AG04450 (cell line): ENCODE results near the gene TTC28. TPM values are rescaled to one million over a fixed set of nuclear protein-coding genes. Genes with fewer than 3 reads are reported as not detected.
"Not testable (repeated sequence)": the region's sequence is repeated elsewhere in the genome, so short reads cannot be mapped to it uniquely, and the experiment has no call there.

Experiments
- CTCF ChIA-PET: fragments of 300-600, 350-600 bp; formaldehyde crosslinking; extraction: SDS; loops from one replicate; lab custom pipeline; 2022; ENCODE audit warnings: antibody characterized with exemption, inconsistent platforms; lab: Charles Lee
- POLR2A ChIA-PET: fragments of 350-600 bp; formaldehyde crosslinking; extraction: SDS; loops from one replicate; lab custom pipeline; 2021; ENCODE audit warnings: antibody characterized with exemption, inconsistent platforms; lab: Yijun Ruan, JAX
- DNase-seq: peaks from one replicate; pipeline ENCODE4 v3.0.0-alpha.2; 2011; ENCODE audit warnings: low read depth, low spot score
- H3K27ac ChIP-seq: one replicate; pipeline ENCODE4 v1.5.1; 2012; ENCODE audit warnings: low read depth, low read length, control low read depth
- H3K27me3 ChIP-seq: one replicate; pipeline ENCODE4 v1.6.0; 2012; ENCODE audit warnings: low read length; ENCODE audit not compliant: control insufficient read depth, insufficient read depth
- H3K4me3 ChIP-seq: 2 replicates; pipeline ENCODE4 v1.5.1; 2011; ENCODE audit warnings: mild to moderate bottlenecking, low read depth, low read length, control low read depth
- H3K9me3 ChIP-seq: 2 replicates; pipeline ENCODE4 v1.5.1; 2012; ENCODE audit warnings: low read length; ENCODE audit not compliant: control insufficient read depth, insufficient read depth
- polyA plus RNA-seq: library from polyadenylated mRNA; depleted of rRNA; stranded (reverse); fragments of >200 nt; gene quantifications from 2 replicates; pipeline ENCODE4 v1.2.3, GENCODE V29; 2011
- TF ChIP-seq, protein P1 (sequence below): IDR thresholded peaks from 2 replicates; pipeline ENCODE4 v1.5.1; 2011; ENCODE audit warnings: low read depth, low read length, control low read depth, inconsistent platforms

Gene TTC28
- polyA plus RNA-seq, 1 experiment: 11.2 TPM

GRCh38 chr22:28366856-28367255 lies 312.8 kb downstream of the TTC28 start:
- Histone ChIP-seq H3K9me3 (peaks cover 7% of the 10 kb centered on the region; the same call in 1 of the 2 replicates), H3K4me3 (no peak overlapping the region), H3K27me3 (no peaks in the 10 kb centered on the region), H3K27ac (no peak overlapping the region)
- POLR2A ChIA-PET: no interaction called here
- TF ChIP-seq, protein P1, sequence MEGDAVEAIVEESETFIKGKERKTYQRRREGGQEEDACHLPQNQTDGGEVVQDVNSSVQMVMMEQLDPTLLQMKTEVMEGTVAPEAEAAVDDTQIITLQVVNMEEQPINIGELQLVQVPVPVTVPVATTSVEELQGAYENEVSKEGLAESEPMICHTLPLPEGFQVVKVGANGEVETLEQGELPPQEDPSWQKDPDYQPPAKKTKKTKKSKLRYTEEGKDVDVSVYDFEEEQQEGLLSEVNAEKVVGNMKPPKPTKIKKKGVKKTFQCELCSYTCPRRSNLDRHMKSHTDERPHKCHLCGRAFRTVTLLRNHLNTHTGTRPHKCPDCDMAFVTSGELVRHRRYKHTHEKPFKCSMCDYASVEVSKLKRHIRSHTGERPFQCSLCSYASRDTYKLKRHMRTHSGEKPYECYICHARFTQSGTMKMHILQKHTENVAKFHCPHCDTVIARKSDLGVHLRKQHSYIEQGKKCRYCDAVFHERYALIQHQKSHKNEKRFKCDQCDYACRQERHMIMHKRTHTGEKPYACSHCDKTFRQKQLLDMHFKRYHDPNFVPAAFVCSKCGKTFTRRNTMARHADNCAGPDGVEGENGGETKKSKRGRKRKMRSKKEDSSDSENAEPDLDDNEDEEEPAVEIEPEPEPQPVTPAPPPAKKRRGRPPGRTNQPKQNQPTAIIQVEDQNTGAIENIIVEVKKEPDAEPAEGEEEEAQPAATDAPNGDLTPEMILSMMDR: no peak
- no peak for DNase-seq
- CTCF ChIA-PET: no interaction called here

DNA sequence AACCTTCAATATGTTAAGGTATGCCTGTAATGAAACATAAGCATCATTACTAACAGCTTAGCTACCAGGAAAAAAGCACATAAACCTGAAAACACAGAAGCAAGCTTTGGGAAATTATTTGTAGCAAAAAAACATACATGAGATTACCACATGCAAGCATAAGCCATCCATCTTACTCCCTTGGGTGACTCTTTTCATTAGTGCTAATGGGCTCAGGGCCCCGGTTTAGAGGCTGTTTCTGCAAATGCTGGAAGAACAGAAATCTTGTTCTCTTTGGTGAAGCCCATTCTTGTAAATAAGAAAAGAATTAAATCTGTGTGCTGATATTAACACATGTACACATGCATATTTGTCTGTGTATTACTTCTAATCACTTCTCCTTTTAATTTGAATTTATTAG lies 314.3 kb downstream of the TTC28 start:
- Histone ChIP-seq H3K4me3 (no peak overlapping the region), H3K27me3 (no peaks in the 10 kb centered on the region), H3K9me3 (peaks cover 7% of the 10 kb centered on the region; the same call in 1 of the 2 replicates), H3K27ac (no peak overlapping the region)
- ChIA-PET CTCF (no interaction called here), POLR2A (no interaction called here)
- no peak for DNase-seq
- TF ChIP-seq, protein P1: no peak

DNA sequence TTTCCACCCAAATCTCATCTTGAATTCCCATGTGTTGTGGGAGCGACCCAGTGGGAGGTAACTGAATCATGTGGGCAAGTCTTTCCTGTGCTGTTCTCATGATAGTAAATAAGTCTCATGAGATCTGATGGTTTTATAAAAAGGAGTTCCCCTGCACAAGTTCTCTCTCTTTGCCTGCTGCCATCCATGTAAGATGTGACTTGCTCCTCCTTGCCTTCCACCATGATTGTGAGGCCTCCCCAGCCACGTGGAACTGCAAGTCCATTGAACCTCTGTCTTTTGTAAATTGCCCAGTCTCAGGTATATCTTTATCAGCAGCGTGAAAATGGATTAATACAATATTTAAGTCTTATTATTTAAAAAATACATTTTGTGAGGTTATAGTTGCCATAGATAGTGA lies 315.5 kb downstream of the TTC28 start:
- CTCF ChIA-PET, H3K27ac ChIP-seq, POLR2A ChIA-PET, DNase-seq, H3K9me3 ChIP-seq, H3K4me3 ChIP-seq, H3K27me3 ChIP-seq: not testable (repeated sequence)

GRCh38 chr22:28360939-28361338 lies 318.7 kb downstream of the TTC28 start:
- no peak overlapping the region for H3K4me3 ChIP-seq
- no peak overlapping the region for H3K27ac ChIP-seq
- H3K9me3 ChIP-seq: peaks cover 7% of the 10 kb centered on the region; the same call in 1 of the 2 replicates
- no peaks in the 10 kb centered on the region for H3K27me3 ChIP-seq
- ChIA-PET POLR2A (no interaction called here), CTCF (no interaction called here)
- TF ChIP-seq, protein P1: no peak
- no peak for DNase-seq

- H3K4me3 ChIP-seq: no peak overlapping the region
- H3K27ac ChIP-seq: no peak overlapping the region
- TF ChIP-seq, protein P1: no peak
- POLR2A ChIA-PET: no interaction called here
- no peaks in the 10 kb centered on the region for H3K27me3 ChIP-seq
- DNase-seq: no peak
- peaks cover 4% of the 10 kb centered on the region; the same call in 1 of the 2 replicates for H3K9me3 ChIP-seq
- CTCF ChIA-PET: no interaction called here
Observed at GRCh38 chr22:28358312-28358711, 321.3 kb downstream of the TTC28 start.
